WERI-Rb-1 (cell line): Measurements from ENCODE around the gene SIN3A.

Experiments used
- DNase-seq: peaks from one replicate; pipeline ENCODE4 v3.0.0-alpha.2; 2020
- H3K27ac ChIP-seq: fragments of 250-450 bp; sonication (Bioruptor Pico); 2 replicates; pipeline ENCODE4 v1.5.1; 2020; ENCODE audit warnings: mild to moderate bottlenecking, moderate library complexity
- H3K27me3 ChIP-seq: fragments of 250-450 bp; sonication (Bioruptor Pico); 2 replicates; pipeline ENCODE4 v1.5.1; 2021; ENCODE audit warnings: mild to moderate bottlenecking, low read depth, moderate library complexity; ENCODE audit not compliant: insufficient read depth, severe bottlenecking
- H3K36me3 ChIP-seq: fragments of 250-450 bp; sonication (Bioruptor Pico); 2 replicates; pipeline ENCODE4 v1.5.1; 2020; ENCODE audit warnings: mild to moderate bottlenecking, moderate library complexity
- H3K4me3 ChIP-seq: 2 replicates; pipeline ENCODE4 v1.5.1; 2011; ENCODE audit warnings: low read depth, mild to moderate bottlenecking, control low read depth, low read length
- H3K9me3 ChIP-seq: fragments of 250-450 bp; sonication (Bioruptor Pico); 2 replicates; pipeline ENCODE4 v1.5.1; 2021; ENCODE audit warnings: mild to moderate bottlenecking, moderate library complexity; ENCODE audit not compliant: severe bottlenecking
- TF ChIP-seq, protein P1 (sequence below): IDR thresholded peaks from 2 replicates; pipeline ENCODE4 v1.5.1; 2011; ENCODE audit warnings: low read depth, mild to moderate bottlenecking, control low read depth, inconsistent platforms, low read length

The SIN3A gene

DNA sequence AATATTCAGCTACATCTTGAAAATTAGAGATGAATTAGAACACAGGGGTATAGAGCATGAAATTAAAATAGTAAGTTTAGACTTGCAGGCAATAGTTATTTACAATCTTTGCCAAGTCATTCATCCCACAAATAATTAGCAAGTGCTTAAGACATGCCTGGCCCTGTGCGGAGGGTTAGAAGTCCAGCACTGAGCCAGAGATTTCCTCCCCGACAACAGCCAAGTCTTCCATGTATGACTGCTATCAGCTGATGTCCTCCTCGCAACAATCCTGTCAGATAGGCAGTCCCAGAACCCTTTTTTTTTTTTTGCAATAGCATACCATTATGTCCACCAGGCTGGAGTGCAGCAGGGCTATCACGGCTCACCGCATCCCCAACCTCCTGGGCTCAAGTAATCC is 14.6 kb downstream of the SIN3A start:
- H3K9me3 ChIP-seq = no peaks in the 10 kb centered on the region
- peaks cover 30% of the 10 kb centered on the region for H3K36me3 ChIP-seq
- no peaks in the 10 kb centered on the region for H3K27me3 ChIP-seq
- DNase-seq = no peak
- H3K4me3 ChIP-seq = no peak overlapping the region
- TF ChIP-seq, protein P1, sequence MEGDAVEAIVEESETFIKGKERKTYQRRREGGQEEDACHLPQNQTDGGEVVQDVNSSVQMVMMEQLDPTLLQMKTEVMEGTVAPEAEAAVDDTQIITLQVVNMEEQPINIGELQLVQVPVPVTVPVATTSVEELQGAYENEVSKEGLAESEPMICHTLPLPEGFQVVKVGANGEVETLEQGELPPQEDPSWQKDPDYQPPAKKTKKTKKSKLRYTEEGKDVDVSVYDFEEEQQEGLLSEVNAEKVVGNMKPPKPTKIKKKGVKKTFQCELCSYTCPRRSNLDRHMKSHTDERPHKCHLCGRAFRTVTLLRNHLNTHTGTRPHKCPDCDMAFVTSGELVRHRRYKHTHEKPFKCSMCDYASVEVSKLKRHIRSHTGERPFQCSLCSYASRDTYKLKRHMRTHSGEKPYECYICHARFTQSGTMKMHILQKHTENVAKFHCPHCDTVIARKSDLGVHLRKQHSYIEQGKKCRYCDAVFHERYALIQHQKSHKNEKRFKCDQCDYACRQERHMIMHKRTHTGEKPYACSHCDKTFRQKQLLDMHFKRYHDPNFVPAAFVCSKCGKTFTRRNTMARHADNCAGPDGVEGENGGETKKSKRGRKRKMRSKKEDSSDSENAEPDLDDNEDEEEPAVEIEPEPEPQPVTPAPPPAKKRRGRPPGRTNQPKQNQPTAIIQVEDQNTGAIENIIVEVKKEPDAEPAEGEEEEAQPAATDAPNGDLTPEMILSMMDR = no peak
- no peak overlapping the region for H3K27ac ChIP-seq

DNA sequence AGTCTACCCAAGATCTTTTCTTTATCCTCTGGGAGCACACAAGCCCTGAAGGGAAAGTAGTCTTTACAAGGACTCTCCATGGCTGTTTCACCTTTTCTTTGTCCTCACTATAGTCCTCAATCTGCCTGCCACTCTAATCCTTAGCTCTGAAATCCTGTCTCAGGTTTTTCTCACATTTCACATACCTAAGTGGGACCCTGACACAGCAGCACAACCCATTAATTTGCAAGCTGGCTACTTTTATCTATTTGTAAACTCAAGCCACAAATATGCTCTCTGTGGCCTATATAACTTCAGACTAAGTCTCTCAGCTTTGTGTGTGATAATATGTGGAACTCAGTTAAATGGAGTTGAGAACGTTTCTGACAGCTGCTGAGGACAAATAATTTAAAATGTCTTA is 19.8 kb downstream of the SIN3A start:
- H3K4me3 ChIP-seq = no peak overlapping the region
- H3K27ac ChIP-seq = peak overlapping the region; percentile 33; the same call in 1 of the 2 replicates
- H3K9me3 ChIP-seq = no peaks in the 10 kb centered on the region
- TF ChIP-seq, protein P1 = no peak
- no peak for DNase-seq
- peaks cover 50% of the 10 kb centered on the region for H3K36me3 ChIP-seq
- H3K27me3 ChIP-seq = no peaks in the 10 kb centered on the region

DNA sequence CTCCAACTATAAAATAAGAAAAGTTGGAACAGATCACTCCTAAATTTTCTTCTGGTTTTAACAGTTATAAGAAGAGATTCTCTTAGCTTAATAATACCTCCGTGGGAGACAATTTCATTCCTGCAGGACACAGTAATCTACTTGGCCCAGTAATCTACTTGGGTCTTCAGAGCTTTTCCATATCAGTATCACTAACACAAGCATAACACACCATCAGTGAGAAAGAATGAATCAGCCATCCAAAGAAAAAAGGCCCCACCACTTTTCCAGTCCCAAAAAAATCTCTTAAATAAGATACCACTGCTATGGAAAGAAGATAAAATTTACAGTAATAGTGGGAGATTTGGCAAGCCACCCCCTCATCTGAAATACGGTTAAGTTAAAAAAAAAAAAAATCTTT is 20.2 kb downstream of the SIN3A start:
- no peaks in the 10 kb centered on the region for H3K27me3 ChIP-seq
- no peak for DNase-seq
- TF ChIP-seq, protein P1 = no peak
- H3K27ac ChIP-seq = peak overlapping the region; percentile 33; the same call in 1 of the 2 replicates
- H3K4me3 ChIP-seq = no peak overlapping the region
- no peaks in the 10 kb centered on the region for H3K9me3 ChIP-seq
- peaks cover 52% of the 10 kb centered on the region for H3K36me3 ChIP-seq

DNA sequence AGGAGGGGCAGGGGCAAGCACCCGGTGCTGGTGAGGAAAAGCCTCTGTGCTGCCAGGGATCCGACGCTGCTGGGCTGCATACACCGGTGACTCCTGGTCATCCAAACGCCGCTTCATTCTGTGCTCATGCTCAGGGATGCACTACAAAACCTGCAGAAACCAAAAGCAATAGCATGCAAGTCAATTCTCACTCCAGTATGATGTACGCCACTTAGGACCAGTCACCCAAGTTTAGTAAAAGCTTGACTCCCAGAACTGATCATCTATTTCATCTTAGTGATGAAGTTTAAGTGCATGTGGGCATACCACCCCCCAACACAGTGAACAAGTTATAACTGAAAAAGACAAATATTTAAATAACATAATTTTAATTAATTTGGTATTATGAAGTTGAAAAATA is 21.2 kb downstream of the SIN3A start:
- Histone ChIP-seq H3K27me3 (no peaks in the 10 kb centered on the region), H3K9me3 (no peaks in the 10 kb centered on the region), H3K4me3 (no peak overlapping the region), H3K36me3 (peaks cover 45% of the 10 kb centered on the region), H3K27ac (no peak overlapping the region)
- TF ChIP-seq, protein P1 = no peak
- DNase-seq = no peak

DNA sequence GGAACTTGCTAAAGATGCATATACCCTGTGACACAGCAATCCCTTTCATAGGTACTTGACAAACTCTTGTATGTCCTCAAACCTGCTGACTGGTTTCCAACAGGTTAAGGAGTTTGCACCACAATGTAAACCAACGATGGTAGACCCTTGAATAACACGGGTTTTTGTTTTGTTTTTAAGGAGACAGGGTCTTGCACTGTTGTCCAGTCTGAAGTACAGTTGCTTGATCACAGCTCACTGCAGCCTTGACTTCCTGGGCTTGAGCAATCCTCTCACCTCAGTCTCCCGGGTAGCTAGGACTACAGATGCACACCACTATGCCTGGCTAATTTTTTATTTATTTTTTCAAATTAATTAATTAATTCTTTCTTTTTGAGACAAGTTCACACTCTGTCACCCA is 23.3 kb downstream of the SIN3A start:
- H3K36me3 ChIP-seq = peaks cover 51% of the 10 kb centered on the region
- H3K27me3 ChIP-seq = no peaks in the 10 kb centered on the region
- no peak for DNase-seq
- no peak overlapping the region for H3K27ac ChIP-seq
- H3K9me3 ChIP-seq = no peaks in the 10 kb centered on the region
- TF ChIP-seq, protein P1 = no peak
- no peak overlapping the region for H3K4me3 ChIP-seq

DNA sequence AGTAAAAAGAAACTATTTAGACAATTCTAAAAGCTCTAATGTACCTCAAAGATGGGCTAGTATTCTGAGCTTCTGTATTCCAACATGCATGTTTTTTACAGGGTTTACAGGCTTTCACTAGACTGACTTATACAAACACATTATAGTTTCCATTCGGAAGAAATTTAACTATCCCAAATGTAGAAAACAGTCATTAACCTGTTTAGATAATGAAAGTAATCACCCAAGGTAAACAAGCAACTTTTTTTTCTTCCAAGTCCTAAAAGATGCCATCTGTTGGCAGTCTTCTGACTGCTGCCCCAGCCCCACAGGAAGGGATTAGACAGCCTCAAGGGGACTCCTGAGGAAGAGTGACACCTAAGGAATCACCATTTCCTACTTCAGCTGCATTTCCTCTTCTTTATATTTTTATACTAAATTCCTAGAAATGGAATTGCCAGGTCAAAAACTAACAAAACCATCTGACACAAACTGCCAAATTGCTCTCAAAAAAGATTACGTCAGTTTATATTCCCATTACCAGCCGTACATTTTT is 25.5 kb downstream of the SIN3A start:
- H3K36me3 ChIP-seq = peaks cover 72% of the 10 kb centered on the region
- H3K27me3 ChIP-seq = no peaks in the 10 kb centered on the region
- 0 out of 2 replicates have a peak overlapping the region, but pooled peaks have one; percentile 6 for H3K27ac ChIP-seq
- H3K4me3 ChIP-seq = no peak overlapping the region
- H3K9me3 ChIP-seq = no peaks in the 10 kb centered on the region
- DNase-seq = peak; percentile 29
- TF ChIP-seq, protein P1 = no peak
